Neutrophil (primary cell): ENCODE data around the gene FXN.

Source experiments
- H3K27ac ChIP-seq: fragments of 200-600 bp; sonication (generic); 2 replicates; pipeline ENCODE4 v1.5.1; 2016; ENCODE audit warnings: mild to moderate bottlenecking, moderate library complexity
- H3K27me3 ChIP-seq: fragments of 200-600 bp; sonication (generic); 2 replicates; pipeline ENCODE4 v1.6.0; 2016; ENCODE audit warnings: mild to moderate bottlenecking
- H3K36me3 ChIP-seq: fragments of 200-600 bp; sonication (generic); 2 replicates; pipeline ENCODE4 v1.5.1; 2017
- H3K4me1 ChIP-seq, 2 experiments: fragments of 200-600 bp in 1 of 2; sonication (generic) in 1 of 2; 1 replicate in 1 of 2; 2 replicates in 1 of 2; pipeline versions ENCODE4 v1.5.1 to v1.6.1; 2013 to 2016; ENCODE audit warnings: low read depth in 1 of 2, low read length in 1 of 2, mild to moderate bottlenecking in 1 of 2, moderate library complexity in 1 of 2; ENCODE audit not compliant: control insufficient read depth in 1 of 2, insufficient read depth in 1 of 2
- H3K4me3 ChIP-seq, 2 experiments: fragments of 200-600 bp in 1 of 2; sonication (generic) in 1 of 2; 1 replicate in 1 of 2; 2 replicates in 1 of 2; pipeline ENCODE4 v1.5.1; 2013 to 2016; ENCODE audit warnings: low read depth in 1 of 2, low read length in 1 of 2, mild to moderate bottlenecking in 1 of 2, moderate library complexity in 1 of 2
- H3K9me3 ChIP-seq: fragments of 200-600 bp; sonication (generic); 2 replicates; pipeline ENCODE4 v1.5.1; 2016
- TF ChIP-seq, protein P1 (sequence below): fragments of 200-600 bp; sonication (generic); IDR thresholded peaks from 2 replicates; pipeline ENCODE4 v1.5.1; 2016; ENCODE audit warnings: antibody characterized with exemption

FXN gene

DNA sequence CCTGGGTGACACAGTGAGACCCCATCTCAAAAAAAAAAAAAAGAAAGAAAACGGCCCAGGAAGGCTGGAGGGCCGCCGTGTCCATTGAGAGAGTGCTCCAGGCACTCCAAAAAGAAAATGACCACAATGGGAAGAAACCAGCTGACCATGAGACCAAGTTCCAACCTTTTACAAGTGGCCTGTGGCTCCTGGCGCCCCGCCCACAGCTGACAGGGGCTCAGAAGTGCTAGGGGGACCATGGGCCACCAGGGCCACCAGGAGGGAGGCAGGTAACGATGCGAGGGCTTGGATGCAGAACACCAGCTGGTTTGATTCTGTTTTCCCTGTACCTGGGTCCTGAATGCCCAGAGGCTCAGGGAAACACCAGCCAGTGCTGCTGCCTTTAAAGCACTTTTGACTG, 34.6 kb downstream of the FXN start:
- Histone ChIP-seq H3K4me3 (no peak overlapping the region), H3K9me3 (no peaks in the 10 kb centered on the region), H3K27ac (no peak overlapping the region), H3K27me3 (no peaks in the 10 kb centered on the region), H3K36me3 (peaks cover 70% of the 10 kb centered on the region), H3K4me1 (no peaks in the 10 kb centered on the region)
- TF ChIP-seq, protein P1, sequence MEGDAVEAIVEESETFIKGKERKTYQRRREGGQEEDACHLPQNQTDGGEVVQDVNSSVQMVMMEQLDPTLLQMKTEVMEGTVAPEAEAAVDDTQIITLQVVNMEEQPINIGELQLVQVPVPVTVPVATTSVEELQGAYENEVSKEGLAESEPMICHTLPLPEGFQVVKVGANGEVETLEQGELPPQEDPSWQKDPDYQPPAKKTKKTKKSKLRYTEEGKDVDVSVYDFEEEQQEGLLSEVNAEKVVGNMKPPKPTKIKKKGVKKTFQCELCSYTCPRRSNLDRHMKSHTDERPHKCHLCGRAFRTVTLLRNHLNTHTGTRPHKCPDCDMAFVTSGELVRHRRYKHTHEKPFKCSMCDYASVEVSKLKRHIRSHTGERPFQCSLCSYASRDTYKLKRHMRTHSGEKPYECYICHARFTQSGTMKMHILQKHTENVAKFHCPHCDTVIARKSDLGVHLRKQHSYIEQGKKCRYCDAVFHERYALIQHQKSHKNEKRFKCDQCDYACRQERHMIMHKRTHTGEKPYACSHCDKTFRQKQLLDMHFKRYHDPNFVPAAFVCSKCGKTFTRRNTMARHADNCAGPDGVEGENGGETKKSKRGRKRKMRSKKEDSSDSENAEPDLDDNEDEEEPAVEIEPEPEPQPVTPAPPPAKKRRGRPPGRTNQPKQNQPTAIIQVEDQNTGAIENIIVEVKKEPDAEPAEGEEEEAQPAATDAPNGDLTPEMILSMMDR: no peak

DNA sequence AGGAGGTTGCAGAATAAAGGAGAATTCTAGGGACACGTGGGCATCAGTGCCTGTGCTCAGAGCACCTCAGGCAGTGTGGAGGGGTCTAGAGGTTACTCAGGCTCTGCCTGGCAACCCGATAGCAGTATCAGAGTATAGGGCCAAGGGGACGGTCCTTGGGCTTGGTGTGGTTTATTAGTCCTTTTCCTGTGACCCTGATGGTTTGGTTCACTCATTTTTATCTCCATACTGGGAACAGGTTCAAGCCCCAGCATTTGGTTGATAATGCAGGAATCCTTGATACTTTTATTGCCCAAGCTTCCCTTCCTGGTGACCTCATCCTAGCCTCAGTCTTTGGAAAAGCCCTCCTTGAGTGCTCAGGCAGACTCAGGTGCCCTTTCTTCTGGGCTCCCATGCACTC, 35.5 kb downstream of the FXN start:
- Histone ChIP-seq H3K27me3 (no peaks in the 10 kb centered on the region), H3K9me3 (no peaks in the 10 kb centered on the region), H3K4me1 (no peaks in the 10 kb centered on the region), H3K27ac (no peak overlapping the region), H3K36me3 (peaks cover 61% of the 10 kb centered on the region), H3K4me3 (no peak overlapping the region)
- TF ChIP-seq, protein P1: no peak

DNA sequence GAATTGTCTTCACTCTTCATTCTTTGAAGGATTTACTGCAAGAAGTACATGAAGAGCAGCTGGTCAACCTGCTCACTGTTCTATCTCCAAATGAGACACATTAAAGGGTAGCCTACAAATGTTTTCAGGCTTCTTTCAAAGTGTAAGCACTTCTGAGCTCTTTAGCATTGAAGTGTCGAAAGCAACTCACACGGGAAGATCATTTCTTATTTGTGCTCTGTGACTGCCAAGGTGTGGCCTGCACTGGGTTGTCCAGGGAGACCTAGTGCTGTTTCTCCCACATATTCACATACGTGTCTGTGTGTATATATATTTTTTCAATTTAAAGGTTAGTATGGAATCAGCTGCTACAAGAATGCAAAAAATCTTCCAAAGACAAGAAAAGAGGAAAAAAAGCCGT, 37.6 kb downstream of the FXN start:
- TF ChIP-seq, protein P1: no peak

DNA sequence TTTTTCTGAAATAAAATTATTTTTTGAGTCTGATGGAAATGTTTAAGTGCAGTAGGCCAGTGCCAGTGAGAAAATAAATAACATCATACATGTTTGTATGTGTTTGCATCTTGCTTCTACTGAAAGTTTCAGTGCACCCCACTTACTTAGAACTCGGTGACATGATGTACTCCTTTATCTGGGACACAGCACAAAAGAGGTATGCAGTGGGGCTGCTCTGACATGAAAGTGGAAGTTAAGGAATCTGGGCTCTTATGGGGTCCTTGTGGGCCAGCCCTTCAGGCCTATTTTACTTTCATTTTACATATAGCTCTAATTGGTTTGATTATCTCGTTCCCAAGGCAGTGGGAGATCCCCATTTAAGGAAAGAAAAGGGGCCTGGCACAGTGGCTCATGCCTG, 39.2 kb downstream of the FXN start:
- Histone ChIP-seq H3K4me1 (no peaks in the 10 kb centered on the region), H3K36me3 (peaks cover 26% of the 10 kb centered on the region), H3K27ac (no peak overlapping the region), H3K9me3 (no peaks in the 10 kb centered on the region), H3K27me3 (no peaks in the 10 kb centered on the region), H3K4me3 (no peak overlapping the region)
- TF ChIP-seq, protein P1: no peak

More for the DNA sequence above, 37.6 kb downstream of the FXN start:
- no peaks in the 10 kb centered on the region for H3K9me3 ChIP-seq
- no peaks in the 10 kb centered on the region for H3K27me3 ChIP-seq
- no peak overlapping the region for H3K4me3 ChIP-seq
- peaks cover 41% of the 10 kb centered on the region for H3K36me3 ChIP-seq
- H3K27ac ChIP-seq: no peak overlapping the region
- no peaks in the 10 kb centered on the region for H3K4me1 ChIP-seq

DNA sequence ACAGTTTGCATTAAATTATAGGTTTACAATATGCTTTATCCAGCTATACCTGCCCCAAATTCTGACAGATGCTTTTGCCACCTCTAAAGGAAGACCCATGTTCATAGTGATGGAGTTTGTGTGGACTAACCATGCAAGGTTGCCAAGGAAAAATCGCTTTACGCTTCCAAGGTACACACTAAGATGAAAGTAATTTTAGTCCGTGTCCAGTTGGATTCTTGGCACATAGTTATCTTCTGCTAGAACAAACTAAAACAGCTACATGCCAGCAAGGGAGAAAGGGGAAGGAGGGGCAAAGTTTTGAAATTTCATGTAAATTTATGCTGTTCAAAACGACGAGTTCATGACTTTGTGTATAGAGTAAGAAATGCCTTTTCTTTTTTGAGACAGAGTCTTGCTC, 41.0 kb downstream of the FXN start:
- Histone ChIP-seq H3K36me3 (peaks cover 16% of the 10 kb centered on the region), H3K27me3 (no peaks in the 10 kb centered on the region), H3K27ac (no peak overlapping the region), H3K4me3 (no peak overlapping the region), H3K4me1 (no peaks in the 10 kb centered on the region), H3K9me3 (no peaks in the 10 kb centered on the region)
- TF ChIP-seq, protein P1: no peak

DNA sequence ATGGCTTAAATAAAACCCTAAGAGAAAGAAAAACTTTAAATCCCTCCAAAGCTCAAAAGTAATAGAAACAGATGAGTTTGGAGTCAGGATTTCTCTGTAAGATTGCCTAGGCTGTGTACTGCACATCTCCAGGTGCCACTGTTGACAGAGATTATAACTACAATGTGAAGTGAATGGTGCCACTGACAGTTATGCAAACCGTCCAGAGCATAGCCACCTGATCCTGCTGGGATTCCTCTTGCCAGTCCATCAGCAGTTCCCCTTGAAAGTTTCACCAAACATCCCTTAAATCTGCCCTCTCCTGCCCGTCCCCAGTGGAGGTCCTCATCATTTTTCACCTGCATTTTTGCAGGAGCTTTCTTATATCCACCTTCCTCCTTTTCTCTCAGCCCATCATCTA, 42.5 kb downstream of the FXN start:
- Histone ChIP-seq H3K4me3 (no peak overlapping the region), H3K36me3 (peaks cover 2% of the 10 kb centered on the region), H3K27me3 (no peaks in the 10 kb centered on the region), H3K4me1 (no peaks in the 10 kb centered on the region), H3K27ac (no peak overlapping the region), H3K9me3 (no peaks in the 10 kb centered on the region)
- TF ChIP-seq, protein P1: no peak
